ENCODE data around the gene YOD1.

DNA sequence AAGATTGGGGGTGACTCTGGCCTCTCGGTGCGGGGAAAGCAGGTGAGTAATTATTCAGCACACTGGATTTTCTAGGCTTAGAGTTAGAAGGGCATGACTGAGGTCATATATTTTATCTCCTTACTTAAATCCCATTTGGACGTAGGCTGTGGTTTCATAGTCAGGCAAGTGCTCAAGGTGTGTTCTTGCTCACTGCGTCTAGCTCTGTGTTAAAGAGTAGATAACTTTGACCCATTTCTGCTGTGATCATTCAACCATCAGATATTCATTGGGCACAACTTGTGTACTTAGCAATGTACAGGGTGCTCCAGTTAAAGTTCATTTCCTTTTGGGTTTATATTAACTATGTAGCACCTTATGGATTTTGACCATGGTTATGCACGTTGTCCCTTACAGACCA is 16.7 kb upstream of the YOD1 start:
- TF ChIP-seq CTCF (IDR thresholded peaks at IDR 0.05; ENCODE audit: extremely low read depth in 1 of 2, insufficient read depth in 1 of 2, low read depth in 1 of 2, low read length in 2 of 2) (no peak), POLR2A (IDR thresholded peaks at IDR 0.05; ENCODE audit: low read depth, low read length) (no peak), GATA2 (IDR thresholded peaks at IDR 0.05; ENCODE audit: insufficient read depth, insufficient read length, low read depth, low read length) (no peak), MYC (IDR thresholded peaks at IDR 0.05; ENCODE audit: low read depth, low read length) (no peak), EZH2 (IDR thresholded peaks at IDR 0.05; ENCODE audit: borderline replicate concordance, low read depth, low read length, severe bottlenecking) (no peak), POLR2AphosphoS5 (IDR thresholded peaks at IDR 0.05; ENCODE audit: insufficient read depth, low read depth, low read length) (no peak)
